GM12873 (cell line): Measurements from ENCODE around the gene FAM76A.

Experiments
- TF ChIP-seq, protein P1 (sequence below): IDR thresholded peaks from 2 replicates; pipeline ENCODE4 v1.5.1; 2012; ENCODE audit warnings: low read depth, mild to moderate bottlenecking, moderate library complexity, low read length, control low read depth; ENCODE audit not compliant: insufficient read depth; ENCODE audit errors: missing control alignments

Gene FAM76A

DNA sequence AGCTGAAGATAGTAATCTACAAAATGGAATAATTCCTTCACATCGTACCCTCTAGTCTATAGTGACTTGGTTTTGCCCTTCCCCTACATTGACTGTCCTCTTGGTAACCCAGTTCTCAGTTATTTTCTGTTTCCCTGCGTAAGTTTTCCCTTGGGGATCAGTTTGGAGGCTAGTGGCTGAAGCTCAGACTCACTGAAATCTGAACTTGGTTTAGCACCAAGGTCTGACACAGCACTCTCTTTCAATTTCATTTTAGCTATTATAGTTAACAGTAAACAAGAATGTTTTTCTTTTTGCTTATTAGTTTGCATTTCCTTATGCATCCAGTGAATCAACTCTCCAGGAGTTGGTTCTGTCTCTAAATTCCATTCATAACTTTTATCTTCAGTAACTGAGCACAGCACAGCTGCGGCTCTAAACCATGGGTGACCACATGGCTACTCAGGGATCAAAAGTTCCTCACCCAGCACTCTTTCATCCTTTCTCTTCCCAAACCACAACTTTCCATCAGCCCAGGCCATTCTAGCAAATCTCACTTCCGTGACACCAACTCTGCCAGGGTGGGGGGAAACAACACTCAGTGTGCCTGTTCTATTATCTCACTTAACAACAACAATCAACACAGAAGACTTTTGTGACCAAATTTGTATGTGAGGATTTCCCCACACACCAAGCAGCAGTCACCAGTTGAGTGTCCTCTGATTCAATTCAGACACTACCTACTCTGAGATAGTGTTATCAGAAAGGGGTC is 36.2 kb upstream of the FAM76A start:
- TF ChIP-seq, protein P1, sequence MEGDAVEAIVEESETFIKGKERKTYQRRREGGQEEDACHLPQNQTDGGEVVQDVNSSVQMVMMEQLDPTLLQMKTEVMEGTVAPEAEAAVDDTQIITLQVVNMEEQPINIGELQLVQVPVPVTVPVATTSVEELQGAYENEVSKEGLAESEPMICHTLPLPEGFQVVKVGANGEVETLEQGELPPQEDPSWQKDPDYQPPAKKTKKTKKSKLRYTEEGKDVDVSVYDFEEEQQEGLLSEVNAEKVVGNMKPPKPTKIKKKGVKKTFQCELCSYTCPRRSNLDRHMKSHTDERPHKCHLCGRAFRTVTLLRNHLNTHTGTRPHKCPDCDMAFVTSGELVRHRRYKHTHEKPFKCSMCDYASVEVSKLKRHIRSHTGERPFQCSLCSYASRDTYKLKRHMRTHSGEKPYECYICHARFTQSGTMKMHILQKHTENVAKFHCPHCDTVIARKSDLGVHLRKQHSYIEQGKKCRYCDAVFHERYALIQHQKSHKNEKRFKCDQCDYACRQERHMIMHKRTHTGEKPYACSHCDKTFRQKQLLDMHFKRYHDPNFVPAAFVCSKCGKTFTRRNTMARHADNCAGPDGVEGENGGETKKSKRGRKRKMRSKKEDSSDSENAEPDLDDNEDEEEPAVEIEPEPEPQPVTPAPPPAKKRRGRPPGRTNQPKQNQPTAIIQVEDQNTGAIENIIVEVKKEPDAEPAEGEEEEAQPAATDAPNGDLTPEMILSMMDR = no peak

DNA sequence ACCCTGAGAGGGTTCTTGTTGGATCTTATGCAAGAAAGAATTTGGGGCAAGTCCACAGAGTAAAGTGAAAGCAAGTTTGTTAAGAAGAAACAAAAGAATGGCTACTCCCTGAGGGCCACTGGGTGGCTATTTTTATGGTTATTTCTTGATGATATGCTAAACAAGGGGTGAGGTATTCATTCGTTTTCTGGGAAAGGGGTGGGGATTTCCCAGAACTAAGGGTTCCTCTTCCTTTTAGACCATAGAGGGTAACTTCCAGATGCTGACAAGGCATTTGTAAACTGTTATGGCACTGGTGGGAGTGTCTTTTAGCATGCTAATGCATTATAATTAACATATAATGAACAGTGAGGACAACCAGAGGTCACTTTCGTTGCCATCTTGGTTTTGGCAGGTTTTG is 35.6 kb upstream of the FAM76A start:
- TF ChIP-seq, protein P1 = no peak

DNA sequence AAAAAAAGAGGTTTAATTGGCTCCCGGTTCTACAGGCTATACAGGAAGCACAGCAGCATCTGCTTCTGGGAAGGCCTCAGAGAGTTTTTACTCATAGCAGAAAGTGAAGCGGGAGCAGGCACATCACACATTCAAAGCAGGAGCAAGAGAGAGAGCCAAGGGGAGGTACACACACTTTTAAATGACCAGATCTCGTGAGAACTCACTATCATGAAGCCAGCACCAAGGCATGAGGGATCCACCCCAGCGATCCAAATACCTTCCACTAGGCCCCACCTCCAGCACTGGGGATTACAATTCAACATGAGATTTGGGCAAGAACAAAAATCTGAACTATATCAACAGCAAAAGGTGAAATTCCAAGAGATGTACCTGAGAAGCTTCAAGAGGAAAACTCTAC is 20.8 kb upstream of the FAM76A start:
- TF ChIP-seq, protein P1 = no peak

DNA sequence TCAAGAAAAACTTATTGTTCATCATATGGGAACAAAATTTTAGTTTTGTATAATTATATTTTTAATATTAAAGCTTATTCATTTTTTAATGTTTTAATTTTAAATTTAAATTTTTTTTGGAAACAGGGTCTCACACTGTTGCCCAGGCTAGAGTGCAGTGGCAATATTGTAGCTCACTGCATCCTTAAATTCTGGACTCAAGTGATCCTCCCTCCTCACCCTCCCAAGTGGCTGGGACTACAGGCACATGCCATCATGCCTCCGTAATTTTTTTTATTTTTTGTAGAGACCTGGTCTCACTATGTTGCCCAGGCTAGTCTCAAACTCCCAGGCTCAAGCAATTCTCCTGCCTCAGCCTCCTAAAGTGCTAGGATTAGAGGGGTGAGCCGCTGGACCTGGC is 20.2 kb upstream of the FAM76A start:
- TF ChIP-seq, protein P1 = no peak

DNA sequence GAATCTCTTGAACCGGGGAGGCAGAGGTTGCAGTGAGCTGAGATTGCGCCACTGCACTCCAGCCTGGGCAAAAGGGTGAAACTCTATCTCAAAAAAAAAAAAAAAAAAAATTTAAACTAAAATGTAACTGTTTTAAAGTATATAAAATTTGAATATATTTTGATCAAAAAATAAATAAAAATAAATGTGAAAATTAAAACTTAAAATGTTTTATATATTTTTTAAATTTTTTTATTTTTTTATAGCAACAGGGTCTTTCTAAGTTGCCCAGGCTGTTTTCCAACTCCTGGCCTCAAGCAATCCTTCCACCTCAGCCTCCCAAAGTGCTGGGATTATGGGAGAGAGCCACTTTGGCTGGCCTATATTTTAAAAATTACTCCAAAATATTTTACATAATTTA is 15.2 kb upstream of the FAM76A start:
- TF ChIP-seq, protein P1 = no peak

DNA sequence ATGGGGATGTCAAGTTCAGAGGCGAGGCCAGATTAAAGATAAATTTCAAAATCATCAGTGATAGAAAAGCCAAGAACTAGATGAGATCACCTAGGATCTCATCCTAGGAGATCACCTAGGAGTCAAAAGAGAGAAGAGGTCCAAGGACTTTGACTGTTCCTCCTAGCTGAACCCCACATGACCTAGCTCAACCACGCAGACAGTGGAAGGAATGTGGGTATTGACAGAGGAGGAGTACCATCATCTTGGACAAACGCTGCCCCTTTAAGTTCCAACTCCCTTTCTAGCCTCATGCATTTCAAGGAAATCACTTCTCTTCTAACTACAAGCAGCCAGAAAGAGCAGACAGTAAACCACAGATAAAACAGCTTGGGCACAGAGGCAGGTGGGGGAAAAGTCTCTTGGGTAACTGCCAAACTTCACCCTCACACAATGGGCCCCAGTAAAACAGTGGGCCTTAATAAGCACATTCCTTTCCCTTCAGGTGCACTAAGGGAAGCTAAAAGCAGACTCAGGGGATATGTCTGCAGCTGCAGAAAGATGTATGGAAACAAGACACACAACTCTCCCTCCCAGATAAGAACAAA is 12.5 kb upstream of the FAM76A start:
- TF ChIP-seq, protein P1 = no peak

DNA sequence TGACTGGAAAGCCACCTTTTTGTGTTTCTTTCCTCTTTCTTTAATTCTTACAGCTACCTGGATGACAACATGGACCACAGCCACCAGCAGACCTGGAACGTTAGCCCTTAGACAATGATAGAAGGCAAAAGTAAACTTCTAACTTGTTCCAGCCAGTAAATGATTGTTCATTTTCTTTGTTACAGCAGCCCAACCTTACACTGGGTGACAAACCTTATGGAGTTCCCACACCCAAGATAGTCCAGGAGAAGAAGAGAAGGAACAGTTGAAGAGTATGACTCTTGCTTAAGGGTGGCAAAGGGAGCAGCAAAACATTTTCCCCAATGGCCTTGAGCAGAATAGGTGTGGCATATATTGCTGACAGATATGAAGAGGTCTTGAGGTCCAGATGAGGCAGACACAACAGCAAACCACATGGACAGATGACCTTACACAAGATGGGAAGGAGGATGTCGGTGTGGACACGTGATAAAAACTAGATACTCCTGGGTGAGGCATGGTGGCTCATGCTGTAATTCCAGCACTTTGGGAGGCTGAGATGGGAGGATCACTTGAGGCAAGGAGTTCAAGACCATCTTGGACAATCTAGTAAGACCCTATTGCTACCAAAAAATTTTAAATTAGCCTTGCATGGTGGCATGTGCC is 11.8 kb upstream of the FAM76A start:
- TF ChIP-seq, protein P1 = no peak
